ENCODE measurements around the gene CARD18.

Gene CARD18

GRCh38 chr11:105152021-105152512 lies 12.5 kb upstream of the CARD18 start:
- H3K27me3 ChIP-seq (replicated peaks; ENCODE audit: control insufficient read depth, insufficient read depth, low read length): no peaks in the 10 kb centered on the region
- DNase-seq (ENCODE audit: extremely low read depth, insufficient read length): no peak

GRCh38 chr11:105149477-105149876 lies 9.9 kb upstream of the CARD18 start:
- Histone ChIP-seq H3K36me3 (ENCODE audit: control insufficient read depth, insufficient read depth, low read length) (no peaks in the 10 kb centered on the region), H3K4me3 (replicated peaks; ENCODE audit: low read depth, low read length) (no peak overlapping the region), H3K27me3 (replicated peaks; ENCODE audit: control insufficient read depth, insufficient read depth, low read length) (no peaks in the 10 kb centered on the region)
- TF ChIP-seq CTCF (IDR thresholded peaks at IDR 0.05; ENCODE audit: insufficient read depth, low read length, poor library complexity, severe bottlenecking): no peak
- DNase-seq (ENCODE audit: extremely low read depth, insufficient read length): no peak

More at GRCh38 chr11:105152021-105152512, 12.5 kb upstream of the CARD18 start:
- TF ChIP-seq CTCF (IDR thresholded peaks at IDR 0.05; ENCODE audit: insufficient read depth, low read length, poor library complexity, severe bottlenecking): no peak
- H3K4me3 ChIP-seq (replicated peaks; ENCODE audit: low read depth, low read length): no peak overlapping the region
- H3K36me3 ChIP-seq (ENCODE audit: control insufficient read depth, insufficient read depth, low read length): no peaks in the 10 kb centered on the region

GRCh38 chr11:105148241-105148640 lies 8.7 kb upstream of the CARD18 start:
- H3K36me3 ChIP-seq (ENCODE audit: control insufficient read depth, insufficient read depth, low read length): no peaks in the 10 kb centered on the region
- DNase-seq (ENCODE audit: extremely low read depth, insufficient read length): no peak
- no peak for TF ChIP-seq CTCF (IDR thresholded peaks at IDR 0.05; ENCODE audit: insufficient read depth, low read length, poor library complexity, severe bottlenecking)
- no peak overlapping the region for H3K4me3 ChIP-seq (replicated peaks; ENCODE audit: low read depth, low read length)
- H3K27me3 ChIP-seq (replicated peaks; ENCODE audit: control insufficient read depth, insufficient read depth, low read length): no peaks in the 10 kb centered on the region

- TF ChIP-seq CTCF (IDR thresholded peaks at IDR 0.05; ENCODE audit: insufficient read depth, low read length, poor library complexity, severe bottlenecking): no peak
- Histone ChIP-seq H3K4me3 (replicated peaks; ENCODE audit: low read depth, low read length) (no peak overlapping the region), H3K27me3 (replicated peaks; ENCODE audit: control insufficient read depth, insufficient read depth, low read length) (no peaks in the 10 kb centered on the region), H3K36me3 (ENCODE audit: control insufficient read depth, insufficient read depth, low read length) (no peaks in the 10 kb centered on the region)
- DNase-seq (ENCODE audit: extremely low read depth, insufficient read length): no peak
Observed at GRCh38 chr11:105144887-105145286, 5.3 kb upstream of the CARD18 start.

GRCh38 chr11:105142167-105142566 lies 2.6 kb upstream of the CARD18 start:
- H3K4me3 ChIP-seq (replicated peaks; ENCODE audit: low read depth, low read length): no peak overlapping the region
- no peaks in the 10 kb centered on the region for H3K36me3 ChIP-seq (ENCODE audit: control insufficient read depth, insufficient read depth, low read length)
- no peak for DNase-seq (ENCODE audit: extremely low read depth, insufficient read length)
- H3K27me3 ChIP-seq (replicated peaks; ENCODE audit: control insufficient read depth, insufficient read depth, low read length): no peaks in the 10 kb centered on the region
- TF ChIP-seq CTCF (IDR thresholded peaks at IDR 0.05; ENCODE audit: insufficient read depth, low read length, poor library complexity, severe bottlenecking): no peak

- H3K4me3 ChIP-seq (replicated peaks; ENCODE audit: low read depth, low read length): no peak overlapping the region
- H3K36me3 ChIP-seq (ENCODE audit: control insufficient read depth, insufficient read depth, low read length): no peaks in the 10 kb centered on the region
- no peak for DNase-seq (ENCODE audit: extremely low read depth, insufficient read length)
- H3K27me3 ChIP-seq (replicated peaks; ENCODE audit: control insufficient read depth, insufficient read depth, low read length): no peaks in the 10 kb centered on the region
- no peak for TF ChIP-seq CTCF (IDR thresholded peaks at IDR 0.05; ENCODE audit: insufficient read depth, low read length, poor library complexity, severe bottlenecking)
Observed at GRCh38 chr11:105137286-105137685, 2.3 kb downstream of the CARD18 start.
